Common myeloid progenitor, CD34-positive (primary cell): ENCODE results near the gene CAPN15.

ENCODE experiments used
- CTCF ChIA-PET: fragments of 350-600 bp; sonication (Branson Sonifier 250); formaldehyde crosslinking; loops from one replicate; lab custom pipeline; 2021; ENCODE audit warnings: antibody characterized with exemption; lab: Charles Lee
- POLR2A ChIA-PET: fragments of 350-600 bp; sonication (Branson Sonifier 250); formaldehyde crosslinking; loops from one replicate; lab custom pipeline; 2021; ENCODE audit warnings: antibody characterized with exemption; lab: Charles Lee
- DNase-seq, 3 donors: peaks; one replicate each; pipeline versions ENCODE4 v3.0.0 to v3.0.0-alpha.2; 2013
- H3K27ac ChIP-seq, 2 experiments: 1 replicate in 1 of 2; 2 replicates in 1 of 2; pipeline ENCODE4 v1.7.0; 2013; ENCODE audit warnings: inconsistent platforms in 2 of 2, low read length in 2 of 2, mild to moderate bottlenecking in 2 of 2, low read depth in 1 of 2, moderate library complexity in 1 of 2; ENCODE audit not compliant: severe bottlenecking in 2 of 2, insufficient read depth in 1 of 2, poor library complexity in 1 of 2
- H3K27me3 ChIP-seq, 5 experiments: replicated peaks in 2 of 5; 1 replicate in 3 of 5; 2 replicates in 2 of 5; pipeline versions ENCODE4 v1.6.1 to v1.7.0; 2013; ENCODE audit warnings: low read length in 4 of 5, mild to moderate bottlenecking in 2 of 5, moderate library complexity in 2 of 5, inconsistent platforms in 1 of 5; ENCODE audit not compliant: insufficient read depth in 5 of 5, control insufficient read depth in 4 of 5
- H3K36me3 ChIP-seq, 4 experiments: 1 replicate in 2 of 4; 2 replicates in 2 of 4; pipeline versions ENCODE4 v1.6.1 to v1.7.0; 2013; ENCODE audit warnings: low read length in 3 of 4, control low read depth in 1 of 4, mild to moderate bottlenecking in 1 of 4; ENCODE audit not compliant: control insufficient read depth in 4 of 4, insufficient read depth in 4 of 4
- H3K4me1 ChIP-seq, 4 experiments: 1 replicate in 3 of 4; 2 replicates in 1 of 4; pipeline versions ENCODE4 v1.6.1 to v1.7.1; 2013; ENCODE audit warnings: low read length in 3 of 4, mild to moderate bottlenecking in 3 of 4, control low read depth in 1 of 4, inconsistent platforms in 1 of 4, moderate library complexity in 1 of 4; ENCODE audit not compliant: control insufficient read depth in 4 of 4, insufficient read depth in 4 of 4; ENCODE audit errors: control extremely low read depth in 1 of 4
- H3K4me3 ChIP-seq, 7 experiments: 1 replicate in 4 of 7; 2 replicates in 3 of 7; pipeline versions ENCODE4 v1.5.1 to v1.7.0; 2013; ENCODE audit warnings: mild to moderate bottlenecking in 7 of 7, low read length in 6 of 7, moderate library complexity in 6 of 7, inconsistent platforms in 2 of 7, low read depth in 2 of 7, control low read depth in 1 of 7; ENCODE audit not compliant: insufficient read depth in 4 of 7, control insufficient read depth in 1 of 7; ENCODE audit errors: extremely low read depth in 1 of 7
- H3K9me3 ChIP-seq, 5 experiments: 1 replicate in 4 of 5; 2 replicates in 1 of 5; pipeline versions ENCODE4 v1.6.1 to v1.7.1; 2013; ENCODE audit warnings: low read length in 4 of 5, mild to moderate bottlenecking in 2 of 5, inconsistent platforms in 1 of 5, low read depth in 1 of 5, moderate library complexity in 1 of 5; ENCODE audit not compliant: control insufficient read depth in 4 of 5, insufficient read depth in 2 of 5; ENCODE audit errors: control extremely low read depth in 1 of 5
- WGBS: methylation state at CpG from one replicate; pipeline ENCODE4 v1.1.5; 2013; ENCODE audit not compliant: insufficient coverage; 5-methylcytosine and 5-hydroxymethylcytosine counted together

CAPN15 gene

DNA sequence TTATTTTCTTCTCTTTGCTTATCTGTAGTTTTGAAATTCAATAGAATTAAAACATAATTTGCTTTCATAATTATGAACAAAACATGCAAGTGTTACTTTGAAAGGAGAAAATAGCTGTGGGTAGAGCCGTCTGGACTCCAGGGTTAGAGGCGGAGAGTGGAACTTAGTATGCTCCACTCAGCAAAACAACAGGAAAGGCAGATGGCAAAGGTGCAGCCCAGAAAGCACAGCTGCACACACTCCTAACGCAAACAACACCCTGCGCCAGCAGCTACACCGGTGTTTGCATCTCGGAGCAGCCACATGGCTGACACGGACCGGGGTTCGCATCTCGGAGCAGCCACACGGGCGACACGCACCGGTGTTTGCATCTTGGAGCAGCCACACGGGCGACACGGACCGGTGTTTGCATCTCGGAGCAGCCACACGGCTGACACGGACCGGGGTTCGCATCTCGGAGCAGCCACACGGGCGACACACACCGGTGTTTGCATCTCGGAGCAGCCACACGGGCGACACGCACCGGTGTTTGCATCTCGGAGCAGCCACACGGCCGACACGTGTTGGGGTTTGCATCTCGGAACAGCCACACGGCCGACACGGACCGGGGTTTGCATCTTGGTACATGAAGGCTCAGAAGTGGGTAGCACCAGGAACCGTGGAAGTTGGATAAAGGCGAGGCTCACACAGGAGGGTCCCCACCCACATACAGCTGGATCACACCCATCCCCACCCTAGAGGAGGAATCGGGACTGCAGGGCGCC, 12.2 kb upstream of the CAPN15 start:
- H3K27me3 ChIP-seq: no peaks in the 10 kb centered on the region
- POLR2A ChIA-PET: no interaction called here
- CTCF ChIA-PET: interaction anchor here (0.6 to 1.4 kb wide), 2 partner anchors 14 to 19 kb away, joined by 3 to 5 read pairs; no protein-coding TSS in a partner anchor
- 97% methylated on average over 41 of the region's 45 CpGs for WGBS
- no peaks in the 10 kb centered on the region for H3K4me1 ChIP-seq
- H3K4me3 ChIP-seq: no peak overlapping the region
- H3K9me3 ChIP-seq: no peaks in the 10 kb centered on the region
- H3K27ac ChIP-seq: no peak overlapping the region
- peaks cover 3 to 52% (median 15%) of the 10 kb centered on the region in 4 experiments for H3K36me3 ChIP-seq
- no peak for DNase-seq

DNA sequence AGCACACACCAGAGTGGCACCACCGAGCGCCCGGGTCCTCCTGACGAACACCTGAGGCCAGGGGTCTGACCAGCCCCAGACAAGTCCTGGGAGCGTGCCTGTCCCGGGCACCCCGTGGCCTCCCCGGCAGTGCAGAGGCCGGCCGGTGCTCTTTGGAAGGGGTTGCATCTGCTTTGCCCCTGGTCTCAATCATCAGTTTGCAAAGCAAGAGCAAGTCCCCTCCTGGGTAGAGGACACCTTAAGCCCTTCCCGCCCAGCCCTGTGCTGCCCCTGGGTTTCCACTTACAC, 11.6 kb upstream of the CAPN15 start:
- ChIA-PET CTCF (no interaction called here), POLR2A (no interaction called here)
- no peak overlapping the region for H3K27ac ChIP-seq
- DNase-seq: no peak
- no peaks in the 10 kb centered on the region for H3K27me3 ChIP-seq
- H3K4me1 ChIP-seq: no peaks in the 10 kb centered on the region
- H3K9me3 ChIP-seq: no peaks in the 10 kb centered on the region
- WGBS: 96% methylated on average over 11 of the region's 11 CpGs
- H3K36me3 ChIP-seq: peaks cover 7 to 54% (median 16%) of the 10 kb centered on the region in 4 experiments
- no peak overlapping the region for H3K4me3 ChIP-seq

DNA sequence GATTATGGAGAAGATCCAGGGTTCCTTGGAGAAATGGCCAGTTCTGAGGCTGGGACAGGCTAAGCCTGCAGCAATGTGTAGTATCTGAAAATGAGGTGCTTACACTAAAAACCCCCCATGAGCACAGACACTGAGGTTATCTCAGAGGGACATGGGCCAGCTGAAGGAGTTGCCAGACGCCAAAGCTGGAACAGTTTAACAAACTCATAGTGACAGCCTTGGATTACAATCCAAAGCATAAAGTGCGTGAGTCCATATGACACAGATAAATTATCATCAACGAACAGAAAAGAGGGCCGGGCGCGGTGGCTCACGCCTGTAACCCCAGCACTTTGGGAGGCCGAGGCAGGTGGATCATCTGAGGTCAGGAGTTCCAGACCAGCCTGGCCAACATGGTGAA, 11.2 kb upstream of the CAPN15 start:
- CTCF ChIA-PET: no interaction called here
- Histone ChIP-seq H3K36me3 (peaks cover 7 to 58% (median 17%) of the 10 kb centered on the region in 4 experiments), H3K27me3 (no peaks in the 10 kb centered on the region), H3K27ac (no peak overlapping the region), H3K4me1 (no peaks in the 10 kb centered on the region), H3K4me3 (no peak overlapping the region), H3K9me3 (no peaks in the 10 kb centered on the region)
- no peak for DNase-seq
- POLR2A ChIA-PET: no interaction called here
- WGBS: 98% methylated on average over 8 of the region's 8 CpGs

DNA sequence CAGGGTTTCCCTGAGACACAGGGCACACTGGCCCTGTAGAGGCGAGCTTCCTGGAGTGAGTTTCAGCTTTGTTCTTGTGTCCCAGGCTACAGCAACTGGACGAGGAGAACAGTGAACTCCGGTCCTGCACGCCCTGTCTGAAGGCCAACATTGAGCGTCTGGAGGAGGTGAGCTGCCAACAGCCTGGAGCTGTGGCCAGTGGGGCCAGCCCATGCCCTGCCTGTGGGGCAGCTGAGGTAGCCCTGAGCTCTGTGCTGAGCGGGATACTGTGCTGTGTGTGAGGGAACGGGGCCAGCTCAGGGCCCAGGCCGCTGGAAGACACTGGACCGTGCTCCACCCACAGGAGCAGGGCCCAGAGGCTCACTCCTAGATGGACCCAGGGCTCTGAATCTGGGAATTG, 8.7 kb upstream of the CAPN15 start:
- H3K27ac ChIP-seq: no peak overlapping the region
- 100% methylated on average over 9 of the region's 9 CpGs for WGBS
- ChIA-PET CTCF (interaction anchor here (1.0 kb wide), 1 partner anchor 29 kb away, joined by 3 read pairs; no protein-coding TSS in a partner anchor), POLR2A (no interaction called here)
- H3K4me3 ChIP-seq: no peak overlapping the region
- H3K36me3 ChIP-seq: peaks cover 7 to 58% (median 17%) of the 10 kb centered on the region in 4 experiments
- no peaks in the 10 kb centered on the region for H3K4me1 ChIP-seq
- no peak for DNase-seq
- H3K27me3 ChIP-seq: no peaks in the 10 kb centered on the region
- no peaks in the 10 kb centered on the region for H3K9me3 ChIP-seq

DNA sequence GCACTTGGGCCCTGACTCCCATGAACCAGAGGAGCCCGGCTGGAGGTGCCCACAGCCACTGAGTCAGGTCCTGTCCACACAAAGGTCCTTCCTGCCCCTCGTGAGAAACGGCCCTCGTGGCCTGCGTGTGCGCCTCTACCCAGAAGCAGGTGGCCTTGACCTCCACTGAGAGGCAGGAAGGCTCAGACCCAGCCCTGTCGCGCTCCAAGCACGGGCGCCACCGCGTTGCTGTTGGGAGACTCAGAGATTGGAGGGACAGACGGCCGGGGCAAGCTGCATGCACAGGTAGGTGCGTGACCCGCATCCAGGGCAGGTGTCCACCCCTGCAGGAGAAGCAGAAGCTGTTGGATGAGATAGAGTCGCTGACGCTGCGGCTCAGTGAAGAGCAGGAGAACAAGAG, 8.1 kb upstream of the CAPN15 start:
- POLR2A ChIA-PET: no interaction called here
- CTCF ChIA-PET: no interaction called here
- Histone ChIP-seq H3K27ac (no peak overlapping the region), H3K9me3 (no peaks in the 10 kb centered on the region), H3K4me3 (no peak overlapping the region), H3K27me3 (no peaks in the 10 kb centered on the region), H3K36me3 (peaks cover 7 to 57% (median 16%) of the 10 kb centered on the region in 4 experiments), H3K4me1 (no peaks in the 10 kb centered on the region)
- WGBS: 97% methylated on average over 19 of the region's 19 CpGs
- no peak for DNase-seq

DNA sequence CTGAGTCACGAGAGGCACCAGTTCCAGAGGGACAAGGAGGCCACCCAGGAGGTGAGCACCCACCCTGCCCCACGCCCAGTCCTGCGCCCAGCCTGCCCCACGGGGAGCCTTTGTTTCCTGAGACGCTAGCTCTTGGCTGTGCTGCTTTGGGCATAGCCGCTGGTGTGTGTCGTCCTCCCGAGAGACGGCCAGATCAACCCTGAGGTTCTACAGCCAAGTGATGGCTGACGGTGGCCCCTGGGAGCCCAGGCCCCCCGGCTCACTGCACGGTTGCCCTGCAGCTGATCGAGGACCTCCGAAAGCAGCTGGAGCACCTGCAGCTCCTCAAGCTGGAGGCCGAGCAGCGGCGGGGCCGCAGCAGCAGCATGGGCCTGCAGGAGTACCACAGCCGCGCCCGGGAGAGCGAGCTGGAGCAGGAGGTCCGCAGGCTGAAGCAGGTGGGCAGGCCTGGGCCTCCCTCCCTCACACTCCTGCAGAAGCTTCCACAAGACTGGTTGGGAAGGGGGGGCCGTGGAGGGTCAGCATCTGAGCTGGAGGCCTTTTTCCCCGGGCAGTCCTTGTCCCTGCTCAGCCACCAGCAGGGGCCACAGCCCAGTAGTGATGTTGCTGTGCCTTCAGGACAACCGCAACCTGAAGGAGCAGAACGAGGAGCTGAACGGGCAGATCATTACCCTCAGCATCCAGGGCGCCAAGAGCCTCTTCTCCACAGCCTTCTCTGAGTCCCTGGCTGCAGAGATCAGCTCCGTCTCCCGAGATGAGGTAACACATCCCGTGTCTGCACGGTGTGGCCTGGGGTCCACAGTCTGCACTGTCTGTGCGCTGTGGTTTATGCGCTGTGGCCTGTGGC, 7.4 kb upstream of the CAPN15 start:
- no peak overlapping the region for H3K27ac ChIP-seq
- CTCF ChIA-PET: interaction anchor here (1.2 to 1.4 kb wide), 2 partner anchors 21 to 37 kb away, joined by 3 to 4 read pairs; no protein-coding TSS in a partner anchor
- DNase-seq: no peak
- H3K9me3 ChIP-seq: no peaks in the 10 kb centered on the region
- POLR2A ChIA-PET: no interaction called here
- H3K4me3 ChIP-seq: no peak overlapping the region
- peaks cover 0 to 1% (median 0%) of the 10 kb centered on the region in 4 experiments for H3K4me1 ChIP-seq
- 93% methylated on average over 34 of the region's 35 CpGs for WGBS
- H3K36me3 ChIP-seq: peaks cover 4 to 51% (median 18%) of the 10 kb centered on the region in 4 experiments
- H3K27me3 ChIP-seq: no peaks in the 10 kb centered on the region

DNA sequence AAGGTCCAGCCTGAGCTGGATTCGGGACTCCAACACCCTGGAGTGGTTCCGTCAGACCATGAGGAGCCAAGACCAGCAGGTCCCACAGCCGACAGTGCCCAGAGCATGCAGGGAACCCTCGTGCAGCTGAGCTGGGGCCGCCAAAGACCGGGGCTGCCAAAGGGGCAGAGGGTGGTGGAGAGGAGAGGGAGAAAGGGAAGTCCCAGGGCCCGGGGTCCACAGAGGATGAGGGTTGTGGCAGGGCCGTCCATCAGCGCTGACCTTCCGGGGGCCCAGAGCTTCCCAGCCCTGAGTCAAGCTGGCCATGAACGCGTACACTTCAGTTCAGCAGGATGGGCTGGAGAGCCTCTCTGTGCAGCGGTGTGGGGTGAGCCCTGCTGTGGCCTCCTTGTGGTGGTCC, 6.7 kb upstream of the CAPN15 start:
- ChIA-PET CTCF (interaction anchor here (1.2 to 1.4 kb wide), 2 partner anchors 22 to 38 kb away, joined by 3 to 4 read pairs; no protein-coding TSS in a partner anchor), POLR2A (no interaction called here)
- no peaks in the 10 kb centered on the region for H3K9me3 ChIP-seq
- over 99% methylated on average over 12 of the region's 13 CpGs for WGBS
- no peak overlapping the region for H3K4me3 ChIP-seq
- H3K27me3 ChIP-seq: no peaks in the 10 kb centered on the region
- no peak overlapping the region for H3K27ac ChIP-seq
- H3K4me1 ChIP-seq: peaks cover 0 to 7% (median 5%) of the 10 kb centered on the region in 4 experiments
- no peak for DNase-seq
- H3K36me3 ChIP-seq: peaks cover 4 to 43% (median 19%) of the 10 kb centered on the region in 4 experiments
